HG03280 (cell line): ENCODE measurements around the gene MMAA.
"Not testable (repeated sequence)": the region's sequence is repeated elsewhere in the genome, so short reads cannot be mapped to it uniquely, and the experiment has no call there.

Experiments
- ATAC-seq: cut with Tn5 transposase; IDR thresholded peaks from one replicate; pipeline ENCODE4 v1.9.1; 2021; ENCODE audit warnings: mild to moderate bottlenecking, moderate library complexity; ENCODE audit not compliant: unreplicated experiment

MMAA gene

DNA sequence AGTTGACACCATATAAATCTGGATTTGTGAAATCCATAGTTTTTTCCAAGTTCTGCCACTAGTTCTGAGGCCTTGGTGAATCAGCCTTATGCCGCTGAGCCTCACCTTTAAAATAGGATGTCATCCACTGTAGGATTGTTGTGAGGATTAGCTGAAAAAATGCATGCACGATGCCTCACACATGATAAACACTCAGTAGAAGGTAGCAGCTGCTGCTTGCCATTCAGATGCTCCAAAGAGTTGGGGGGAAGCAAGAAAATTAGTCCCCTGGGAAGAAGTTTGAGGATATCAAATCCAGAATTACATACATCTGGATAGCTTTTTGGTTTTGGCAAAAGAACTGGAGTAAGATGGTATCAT, 7.4 kb downstream of the MMAA start:
- no peak for ATAC-seq

- ATAC-seq, result no peak
These were observed 15.9 kb downstream of the MMAA start for GRCh38 chr4:145635117-145635516.

GRCh38 chr4:145635630-145636029, 16.4 kb downstream of the MMAA start:
- no peak for ATAC-seq

DNA sequence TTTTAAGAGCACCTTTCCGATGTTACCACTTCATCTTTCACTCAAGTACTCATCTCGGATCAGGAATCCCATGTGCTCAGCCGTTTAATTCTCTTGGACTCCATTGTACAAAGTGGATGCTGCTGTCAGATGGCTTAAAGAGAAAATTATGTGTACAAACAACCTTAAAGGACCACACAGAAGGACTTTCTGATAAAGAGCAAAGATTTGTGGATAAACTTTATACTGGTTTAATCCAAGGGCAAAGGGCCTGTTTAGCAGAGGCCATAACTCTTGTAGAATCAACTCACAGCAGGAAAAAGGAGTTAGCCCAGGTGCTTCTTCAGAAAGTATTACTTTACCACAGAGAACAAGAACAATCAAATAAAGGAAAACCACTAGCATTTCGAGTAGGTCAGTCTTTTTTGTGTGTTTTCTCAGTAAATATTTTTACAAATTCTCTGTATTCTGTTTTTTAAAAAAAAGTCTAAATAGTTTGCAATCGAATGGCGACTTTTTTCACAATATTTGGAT, 20.1 kb downstream of the MMAA start:
- ATAC-seq, result no peak

DNA sequence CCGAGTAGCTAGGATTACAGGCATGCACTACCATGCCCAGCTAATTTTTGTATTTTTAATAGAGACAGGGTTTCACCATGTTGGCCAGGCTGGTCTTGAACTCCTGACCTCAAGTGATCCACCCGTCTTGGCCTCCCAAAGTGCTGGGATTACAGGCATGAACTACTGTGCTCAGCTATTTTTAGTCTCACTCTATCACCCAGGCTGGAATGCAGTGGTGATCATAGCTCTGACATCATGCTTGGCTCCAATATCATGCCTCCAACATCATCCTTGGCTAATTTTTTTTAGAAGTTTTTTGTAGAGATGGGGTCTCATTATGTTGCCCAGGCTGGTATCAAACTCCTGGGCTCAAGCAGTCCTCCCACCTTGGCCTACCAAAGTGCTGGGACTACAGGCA, 21.1 kb downstream of the MMAA start:
- ATAC-seq, result not testable (repeated sequence)

DNA sequence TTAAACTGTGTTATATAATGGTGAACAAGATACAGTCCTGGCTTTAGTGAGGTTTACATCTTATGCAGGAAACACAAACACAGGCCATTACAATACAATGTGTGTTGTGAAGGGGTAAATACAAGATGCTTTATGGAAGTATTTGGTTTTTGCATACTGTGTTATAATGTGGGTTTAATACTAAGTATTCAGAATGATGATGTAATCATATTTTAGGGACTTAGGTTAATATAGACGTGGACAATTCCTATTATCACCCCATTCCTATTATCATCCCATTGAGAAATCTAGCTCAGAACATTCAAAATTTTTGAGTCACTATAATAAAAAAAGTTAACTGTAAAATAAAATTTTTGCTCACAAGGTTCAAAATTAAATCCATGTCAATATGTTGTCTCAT, 24.1 kb downstream of the MMAA start:
- ATAC-seq, result no peak

GRCh38 chr4:145644699-145645098, 25.5 kb downstream of the MMAA start:
- no peak for ATAC-seq

- ATAC-seq, result no peak
These were observed 37.0 kb downstream of the MMAA start for GRCh38 chr4:145656156-145656555.

DNA sequence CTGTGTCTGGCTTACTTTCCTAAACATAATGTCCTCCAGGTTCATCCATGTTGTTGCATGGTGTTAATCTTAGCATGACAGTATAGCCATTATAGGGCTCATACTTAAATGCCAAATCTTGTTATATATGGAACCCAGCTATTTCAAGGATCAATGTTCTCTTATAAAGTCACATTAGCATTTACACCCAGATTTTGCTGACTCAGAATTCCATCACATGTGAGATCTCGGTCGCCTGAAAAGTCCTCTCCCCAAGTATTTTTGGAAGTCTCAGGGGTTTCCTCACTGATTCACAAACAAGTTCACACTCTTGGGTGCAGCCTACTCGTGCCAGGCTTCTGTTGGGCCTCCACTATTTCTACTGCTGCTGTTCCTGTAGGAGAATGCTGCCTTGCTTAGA, 40.9 kb downstream of the MMAA start:
- ATAC-seq, result no peak

DNA sequence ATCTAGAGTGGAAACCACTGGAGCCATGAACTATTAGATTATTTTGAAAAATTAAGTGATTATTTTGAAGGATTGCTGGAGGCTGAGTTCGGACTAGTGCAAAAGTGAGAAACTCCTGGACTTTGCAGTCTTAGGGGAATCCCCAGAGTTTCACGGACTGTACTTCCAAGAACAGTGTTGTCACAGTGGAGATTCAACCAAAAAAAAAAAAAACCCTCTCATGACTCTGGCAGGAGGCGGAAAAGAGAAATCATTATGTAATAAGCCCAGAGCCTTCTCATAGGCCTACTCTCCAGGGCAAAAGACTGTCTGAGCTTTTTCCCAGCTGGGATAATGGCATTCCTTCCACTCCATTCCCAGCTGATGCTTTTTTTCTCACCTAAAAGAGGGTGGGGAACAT, 44.0 kb downstream of the MMAA start:
- no peak for ATAC-seq

DNA sequence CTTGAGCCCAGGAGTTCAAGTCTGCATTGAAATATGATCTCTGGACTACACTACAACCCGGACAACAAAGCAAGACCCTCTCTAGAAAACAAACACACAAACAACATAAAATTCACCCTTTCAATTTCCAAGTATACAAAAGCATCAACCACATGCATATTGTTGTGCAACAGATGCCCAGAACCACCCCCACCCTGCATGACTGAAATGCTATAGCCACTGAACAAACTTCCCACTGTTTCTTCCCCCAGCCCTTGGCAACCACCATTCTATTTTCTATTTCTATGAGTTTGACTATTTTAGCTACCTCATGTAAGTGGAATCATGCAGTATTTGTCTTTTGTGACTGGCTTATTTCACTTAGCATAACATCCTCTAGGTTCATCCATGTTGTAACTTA, 46.6 kb downstream of the MMAA start:
- no peak for ATAC-seq

- ATAC-seq, result no peak
These were observed 51.2 kb downstream of the MMAA start for GRCh38 chr4:145670422-145670821.

DNA sequence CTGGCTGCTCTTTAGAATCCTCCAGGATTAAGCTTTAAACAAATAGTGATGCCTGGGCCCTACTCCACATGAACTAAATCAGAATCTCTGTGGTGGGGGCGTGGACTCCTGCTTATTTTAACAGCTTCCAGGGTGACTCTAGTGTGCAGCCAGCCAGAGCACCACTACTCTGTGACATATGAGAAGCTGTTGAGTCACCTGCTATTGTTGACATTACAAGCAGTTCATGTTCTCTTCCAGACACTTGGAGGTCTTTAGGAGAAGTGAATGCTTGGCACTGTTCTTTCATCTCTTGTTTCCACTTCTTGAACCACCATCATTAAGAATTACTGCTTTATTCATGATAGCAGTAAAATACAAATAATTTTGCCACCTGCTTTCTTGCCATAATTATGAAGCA, 60.3 kb downstream of the MMAA start:
- ATAC-seq, result no peak

- ATAC-seq, result no peak
These were observed 60.8 kb downstream of the MMAA start, which contains the start of gene C4orf51 for GRCh38 chr4:145679991-145680455. TSS of gene C4orf51 (plus strand) at chr4:145680146. CDS start at chr4:145680204, 58 bp downstream.

DNA sequence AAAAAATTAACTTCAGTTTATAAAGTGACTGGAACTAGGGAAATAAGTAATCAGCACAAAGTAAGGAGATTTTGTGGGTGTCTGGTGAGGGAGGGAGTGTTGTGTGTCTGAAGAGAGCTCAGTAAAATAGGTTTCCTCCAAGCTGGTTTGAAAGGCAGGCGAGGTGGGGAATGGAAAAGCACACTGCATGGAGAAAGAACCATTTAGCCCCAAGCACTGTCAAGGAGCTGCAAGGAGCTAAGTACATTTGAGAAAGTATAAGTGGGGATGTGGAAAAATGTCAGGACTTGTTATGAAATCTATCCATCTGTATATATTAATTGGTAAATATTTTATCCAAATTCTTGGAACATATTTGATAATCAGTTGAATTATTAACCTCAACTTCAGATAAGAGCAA, 61.7 kb downstream of the MMAA start:
- no peak for ATAC-seq

DNA sequence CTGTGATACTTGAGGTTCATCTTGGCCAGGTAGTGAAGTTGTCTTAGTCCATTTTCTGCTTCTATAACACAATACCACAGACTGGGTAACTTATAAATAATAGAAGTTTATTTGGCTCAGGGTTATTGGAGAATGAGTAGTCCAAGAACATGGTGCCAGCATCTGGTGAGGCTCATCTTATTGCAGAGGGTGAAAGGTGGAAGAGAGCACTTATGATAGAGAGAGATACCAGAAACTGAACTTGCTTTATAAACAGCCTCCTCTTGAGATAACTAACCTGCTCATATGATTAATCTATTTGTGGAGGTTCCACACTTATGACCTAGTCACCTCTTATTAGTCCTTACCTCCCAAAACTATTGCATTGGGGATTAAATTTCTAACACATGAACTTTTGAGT, 62.3 kb downstream of the MMAA start:
- no peak for ATAC-seq

- no peak for ATAC-seq
These were observed 62.8 kb downstream of the MMAA start for GRCh38 chr4:145681956-145682355.

DNA sequence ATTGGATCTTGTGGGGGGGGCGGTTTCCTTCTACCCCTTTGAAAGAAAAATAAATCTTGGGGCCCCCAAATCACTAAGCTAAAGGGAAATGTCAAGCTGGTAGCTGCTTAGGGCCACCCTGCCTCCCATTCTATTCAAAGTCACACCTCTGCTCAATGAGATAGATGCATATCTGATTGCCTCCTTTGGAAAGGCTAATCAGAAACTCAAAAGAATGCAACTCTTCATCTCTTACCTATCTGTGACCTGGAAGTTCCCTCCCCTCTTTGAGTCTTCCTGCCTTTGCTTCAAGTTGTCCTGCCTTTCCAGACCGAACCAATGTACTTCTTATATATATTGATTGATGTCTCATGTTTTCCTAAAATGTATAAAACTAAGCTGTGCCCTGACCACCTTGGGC, 67.8 kb downstream of the MMAA start:
- ATAC-seq, result no peak

DNA sequence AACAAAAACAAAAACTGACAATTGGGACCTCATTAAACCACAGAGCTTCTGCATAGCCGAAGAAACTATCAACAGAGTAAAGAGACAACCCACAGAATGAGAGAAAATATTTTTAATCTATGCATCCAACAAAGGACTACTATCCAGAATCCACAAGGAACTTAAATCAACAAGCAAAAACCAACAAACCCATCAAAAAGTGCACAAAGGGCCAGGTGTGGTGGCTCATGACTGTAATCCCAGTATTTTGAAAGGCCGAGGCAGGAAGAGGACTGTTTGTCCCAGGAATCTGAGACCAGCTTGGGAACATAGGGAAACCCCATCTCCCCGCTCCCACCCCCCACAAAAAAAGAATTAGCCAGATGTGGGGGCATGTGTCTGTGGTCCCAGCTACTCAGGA, 71.4 kb downstream of the MMAA start:
- no peak for ATAC-seq

DNA sequence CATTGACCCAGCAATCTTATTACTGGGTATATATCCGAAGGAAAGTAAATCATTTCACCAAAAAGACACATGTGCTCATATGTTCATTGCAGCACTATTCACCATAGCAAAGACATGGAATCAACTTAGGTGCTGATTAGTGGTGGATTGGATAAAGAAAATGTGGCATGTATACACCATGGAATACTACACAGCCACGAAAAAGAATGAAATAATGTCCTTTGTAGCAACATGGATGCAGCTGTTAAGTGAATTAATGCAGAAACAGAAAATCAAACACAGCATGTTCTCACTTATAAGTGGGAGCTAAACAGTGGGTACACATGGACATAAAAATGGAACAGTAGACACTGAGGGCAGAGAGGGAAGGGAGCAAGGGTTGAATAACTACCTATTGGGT, 72.2 kb downstream of the MMAA start:
- not testable (repeated sequence) for ATAC-seq

DNA sequence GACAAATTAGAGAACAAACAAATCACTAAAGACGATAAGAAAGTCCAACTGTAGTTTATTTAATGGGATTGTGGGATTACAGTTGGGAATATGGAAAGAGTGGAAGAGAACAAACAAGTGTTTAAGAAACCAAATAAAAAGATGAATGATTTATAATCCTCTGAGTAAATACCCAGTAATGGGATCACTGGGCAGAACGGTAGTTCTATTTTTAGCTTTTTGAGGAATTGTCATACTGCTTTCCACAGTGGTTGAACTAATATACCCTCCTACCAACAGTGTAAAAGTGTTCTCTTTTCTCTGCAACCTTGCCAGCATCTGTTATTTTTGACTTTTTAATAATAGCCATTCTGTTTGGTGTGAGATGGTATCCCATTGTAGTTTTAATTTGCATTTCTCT, 75.7 kb downstream of the MMAA start:
- ATAC-seq, result no peak

GRCh38 chr4:145697332-145697731, 78.1 kb downstream of the MMAA start:
- ATAC-seq, result no peak

DNA sequence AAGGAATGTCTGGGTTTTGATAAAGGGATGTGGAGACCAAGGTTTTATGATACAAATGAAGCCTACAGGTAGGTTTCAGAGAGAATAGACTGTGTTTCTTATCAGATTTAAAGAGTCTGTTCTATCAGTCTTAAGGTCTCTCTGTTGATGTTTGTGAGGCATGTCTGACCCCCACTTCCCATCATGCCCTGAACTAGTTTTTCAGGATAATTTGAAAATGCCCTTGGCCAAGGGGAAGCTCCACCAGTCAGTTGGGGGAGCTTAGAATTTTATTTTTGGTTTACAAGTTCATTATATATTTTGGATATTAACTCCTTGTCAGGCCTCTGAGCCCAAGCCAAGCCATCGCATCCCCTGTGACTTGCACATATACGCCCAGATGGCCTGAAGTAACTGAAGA, 79.3 kb downstream of the MMAA start:
- no peak for ATAC-seq
